Transverse colon (tissue), 4 donors: ENCODE measurements around the gene METAP2.
"Not testable (repeated sequence)": the region's sequence is repeated elsewhere in the genome, so short reads cannot be mapped to it uniquely, and the experiment has no call there.

Source experiments
- CTCF ChIP-seq, 5 experiments: fragments of 200-600 bp in 3 of 5; fragments of 450-650 bp in 2 of 5; sonication (generic) in 3 of 5; IDR thresholded peaks; 1 replicate in 2 of 5; 2 replicates in 3 of 5; pipeline ENCODE4 v1.5.1; 2016 to 2017; ENCODE audit warnings: antibody characterized with exemption in 5 of 5, inconsistent platforms in 3 of 5, mild to moderate bottlenecking in 2 of 5, moderate library complexity in 1 of 5
- EP300 ChIP-seq: sonication (generic); formaldehyde crosslinking; IDR thresholded peaks from one replicate; pipeline ENCODE4 v1.6.1; 2017; ENCODE audit warnings: antibody characterized with exemption, low read depth
- POLR2A ChIP-seq: fragments of 450-650 bp; IDR thresholded peaks from one replicate; pipeline ENCODE4 v1.6.1; 2016; ENCODE audit warnings: antibody characterized with exemption, mild to moderate bottlenecking, moderate library complexity
- POLR2AphosphoS5 ChIP-seq, 3 donors: sonication (generic); formaldehyde crosslinking; IDR thresholded peaks; one replicate each; pipeline ENCODE4 v1.6.1; 2016; ENCODE audit warnings: antibody characterized with exemption in 3 of 3

GRCh38 chr12:95452501-95452900 lies 21.5 kb upstream of the METAP2 start:
- not testable (repeated sequence) for TF ChIP-seq EP300; POLR2AphosphoS5 (IDR thresholded peaks at IDR 0.05); CTCF (IDR thresholded peaks at IDR 0.05); POLR2A
